HepG2 (cell line): Measurements from ENCODE around the gene PFKFB2. TPM values are rescaled to one million over a fixed set of nuclear protein-coding genes. Genes with fewer than 3 reads are reported as not detected.
A peak's percentile ranks its signal among the peaks of the same experiment; 100 is the strongest.

Experiments
- ATF7-NPFF ChIP-seq: sonication (generic); formaldehyde crosslinking; IDR thresholded peaks from 2 replicates; pipeline ENCODE4 v1.8.1; 2023; ENCODE audit warnings: mild to moderate bottlenecking, low read depth, missing genetic modification reagents, moderate library complexity
- MED8 ChIP-seq: sonication (generic); formaldehyde crosslinking; IDR thresholded peaks from 2 replicates; pipeline ENCODE4 v1.8.1; 2023; ENCODE audit warnings: mild to moderate bottlenecking, missing genetic modification reagents; ENCODE audit not compliant: insufficient replicate concordance
- NRL ChIP-seq: sonication (generic); formaldehyde crosslinking; IDR thresholded peaks from 2 replicates; pipeline ENCODE4 v1.5.0; 2020; ENCODE audit warnings: missing genetic modification reagents, mild to moderate bottlenecking, moderate library complexity, borderline replicate concordance
- PHF20 ChIP-seq: sonication (generic); formaldehyde crosslinking; IDR thresholded peaks from 2 replicates; pipeline ENCODE4 v1.5.0; 2020; ENCODE audit warnings: mild to moderate bottlenecking, missing genetic modification reagents
- REL ChIP-seq: sonication (generic); formaldehyde crosslinking; conservative IDR thresholded peaks from 2 replicates; pipeline ENCODE4 v1.8.0; 2022; ENCODE audit warnings: mild to moderate bottlenecking, missing genetic modification reagents, moderate library complexity
- SRSF4 ChIP-seq: fragments of 200-400 bp; formaldehyde crosslinking; IDR thresholded peaks from one replicate; pipeline ENCODE4 v1.6.1; 2018; ENCODE audit warnings: mild to moderate bottlenecking, low read depth, low read length, moderate library complexity; ENCODE audit not compliant: poor library complexity, severe bottlenecking
- THAP11 ChIP-seq: IDR thresholded peaks from 2 replicates; pipeline ENCODE4 v1.6.1; 2016; ENCODE audit warnings: missing biosample characterization, missing genetic modification reagents
- ZFP36L2 ChIP-seq: sonication (generic); formaldehyde crosslinking; IDR thresholded peaks from 2 replicates; pipeline ENCODE4 v1.4.0; 2020; ENCODE audit warnings: missing genetic modification reagents
- polyA plus RNA-seq, 8 experiments: library from polyadenylated mRNA; depleted of rRNA in 3 of 8; stranded (reverse) in 7 of 8; unstranded in 1 of 8; fragments of >200 nt; fragmentation: Illumina TruSeq in 4 of 8; extraction: Trizol in 4 of 8; gene quantifications; 2 replicates each; pipeline versions ENCODE4 v1.2.1 to v1.2.3, GENCODE V29; 2011 to 2016; ENCODE audit warnings: low read depth in 4 of 8, missing spikeins in 1 of 8, mixed read lengths in 1 of 8; ENCODE audit not compliant: insufficient read depth in 1 of 8
- total RNA-seq, 5 experiments: library from RNA; depleted of rRNA; stranded (reverse); fragments of >200 nt; fragmentation: Illumina TruSeq; extraction: Trizol; gene quantifications; 2 replicates each; pipeline ENCODE4 v1.2.3, GENCODE V29; 2016; ENCODE audit warnings: low read depth in 1 of 5
- TF ChIP-seq, protein P1 (sequence below), 2 experiments: sonication (generic) in 1 of 2; formaldehyde crosslinking in 1 of 2; IDR thresholded peaks; 2 replicates each; pipeline versions ENCODE4 v1.4.0 to v1.6.1; 2018 to 2020; ENCODE audit warnings: missing genetic modification reagents in 2 of 2, borderline replicate concordance in 1 of 2, low read depth in 1 of 2, mild to moderate bottlenecking in 1 of 2, missing biosample characterization in 1 of 2
- TF ChIP-seq, protein P2 (sequence below), 2 experiments: sonication (generic) in 1 of 2; formaldehyde crosslinking in 1 of 2; IDR thresholded peaks; 2 replicates each; pipeline versions ENCODE4 v1.6.1 to v1.9.0; 2014 to 2022; ENCODE audit warnings: antibody characterized with exemption in 1 of 2, borderline replicate concordance in 1 of 2, inconsistent platforms in 1 of 2, low read depth in 1 of 2, missing genetic modification reagents in 1 of 2
- TF ChIP-seq, protein P3 (sequence below): sonication (generic); formaldehyde crosslinking; conservative IDR thresholded peaks from 2 replicates; pipeline ENCODE4 v1.4.0; 2020; ENCODE audit warnings: mild to moderate bottlenecking, missing genetic modification reagents, moderate library complexity
- TF ChIP-seq, protein P4 (sequence below): sonication (generic); formaldehyde crosslinking; IDR thresholded peaks from 2 replicates; pipeline ENCODE4 v1.8.1; 2023; ENCODE audit warnings: mild to moderate bottlenecking, missing genetic modification reagents
- TF ChIP-seq, protein P5 (sequence below): sonication (generic); formaldehyde crosslinking; IDR thresholded peaks from 2 replicates; pipeline ENCODE4 v1.8.1; 2023; ENCODE audit warnings: missing genetic modification reagents, mild to moderate bottlenecking, borderline replicate concordance

PFKFB2 gene
- total and polyA plus RNA-seq, 2 of the 13 experiments (the other 11 are each of a cell fraction or from before 2014, with no cell fraction given) = 4.6 to 10.6 TPM

DNA sequence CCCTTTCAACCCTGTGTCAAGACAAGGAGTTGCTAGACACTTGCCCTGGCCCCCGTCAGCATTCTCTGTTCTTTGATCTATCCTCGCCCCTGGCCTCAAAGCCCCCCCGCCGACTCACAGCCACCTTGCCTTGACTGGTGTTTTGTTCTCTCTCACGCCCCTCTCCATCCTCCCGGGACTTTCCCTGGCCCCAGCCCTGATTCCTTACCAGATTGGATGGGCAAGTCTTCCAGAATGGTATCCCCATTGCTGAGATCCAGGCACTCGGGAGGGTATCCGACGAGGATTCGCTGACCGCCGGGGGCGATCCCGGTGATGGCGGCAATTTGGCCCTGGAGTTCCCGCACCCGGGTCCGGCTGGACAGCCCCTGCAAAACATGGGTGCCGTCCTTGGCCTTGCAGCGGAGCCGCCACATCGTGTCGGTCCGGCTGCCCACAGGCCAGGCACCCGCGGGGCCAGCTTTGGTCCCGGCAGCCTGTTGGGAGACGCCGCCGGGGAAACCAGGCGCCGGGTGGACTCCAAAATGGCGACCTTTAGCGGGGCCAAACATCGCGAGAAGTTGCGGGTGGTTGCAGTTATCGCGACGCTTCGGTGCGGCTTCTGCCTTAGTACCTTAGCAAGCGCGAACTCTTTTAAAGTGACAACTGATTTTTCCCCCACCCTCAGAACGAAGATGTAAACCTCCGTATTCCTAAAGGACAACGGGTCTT is 2.4 kb upstream of the PFKFB2 start (continued):
- peak; percentile 86 for TF ChIP-seq THAP11 (CRISPR knock-in tag)
- TF ChIP-seq, protein P1, sequence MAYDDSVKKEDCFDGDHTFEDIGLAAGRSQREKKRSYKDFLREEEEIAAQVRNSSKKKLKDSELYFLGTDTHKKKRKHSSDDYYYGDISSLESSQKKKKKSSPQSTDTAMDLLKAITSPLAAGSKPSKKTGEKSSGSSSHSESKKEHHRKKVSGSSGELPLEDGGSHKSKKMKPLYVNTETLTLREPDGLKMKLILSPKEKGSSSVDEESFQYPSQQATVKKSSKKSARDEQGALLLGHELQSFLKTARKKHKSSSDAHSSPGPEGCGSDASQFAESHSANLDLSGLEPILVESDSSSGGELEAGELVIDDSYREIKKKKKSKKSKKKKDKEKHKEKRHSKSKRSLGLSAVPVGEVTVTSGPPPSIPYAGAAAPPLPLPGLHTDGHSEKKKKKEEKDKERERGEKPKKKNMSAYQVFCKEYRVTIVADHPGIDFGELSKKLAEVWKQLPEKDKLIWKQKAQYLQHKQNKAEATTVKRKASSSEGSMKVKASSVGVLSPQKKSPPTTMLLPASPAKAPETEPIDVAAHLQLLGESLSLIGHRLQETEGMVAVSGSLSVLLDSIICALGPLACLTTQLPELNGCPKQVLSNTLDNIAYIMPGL (CRISPR knock-in tag; IDR thresholded peaks at IDR 0.05; ENCODE audit: borderline replicate concordance in 1 of 2, low read depth in 1 of 2) = peak; percentile 62 to 88
- TF ChIP-seq, protein P2, sequence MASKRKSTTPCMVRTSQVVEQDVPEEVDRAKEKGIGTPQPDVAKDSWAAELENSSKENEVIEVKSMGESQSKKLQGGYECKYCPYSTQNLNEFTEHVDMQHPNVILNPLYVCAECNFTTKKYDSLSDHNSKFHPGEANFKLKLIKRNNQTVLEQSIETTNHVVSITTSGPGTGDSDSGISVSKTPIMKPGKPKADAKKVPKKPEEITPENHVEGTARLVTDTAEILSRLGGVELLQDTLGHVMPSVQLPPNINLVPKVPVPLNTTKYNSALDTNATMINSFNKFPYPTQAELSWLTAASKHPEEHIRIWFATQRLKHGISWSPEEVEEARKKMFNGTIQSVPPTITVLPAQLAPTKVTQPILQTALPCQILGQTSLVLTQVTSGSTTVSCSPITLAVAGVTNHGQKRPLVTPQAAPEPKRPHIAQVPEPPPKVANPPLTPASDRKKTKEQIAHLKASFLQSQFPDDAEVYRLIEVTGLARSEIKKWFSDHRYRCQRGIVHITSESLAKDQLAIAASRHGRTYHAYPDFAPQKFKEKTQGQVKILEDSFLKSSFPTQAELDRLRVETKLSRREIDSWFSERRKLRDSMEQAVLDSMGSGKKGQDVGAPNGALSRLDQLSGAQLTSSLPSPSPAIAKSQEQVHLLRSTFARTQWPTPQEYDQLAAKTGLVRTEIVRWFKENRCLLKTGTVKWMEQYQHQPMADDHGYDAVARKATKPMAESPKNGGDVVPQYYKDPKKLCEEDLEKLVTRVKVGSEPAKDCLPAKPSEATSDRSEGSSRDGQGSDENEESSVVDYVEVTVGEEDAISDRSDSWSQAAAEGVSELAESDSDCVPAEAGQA (IDR thresholded peaks at IDR 0.05; ENCODE audit: low read depth) = peak; percentile 69
- TF ChIP-seq, protein P2 (CRISPR knock-in tag; IDR thresholded peaks at IDR 0.05; ENCODE audit: borderline replicate concordance) = peak; percentile 31; the same call in 1 of the 2 replicates
- peak; percentile 90; the same call in 1 of the 2 replicates for TF ChIP-seq NRL (CRISPR knock-in tag)
- TF ChIP-seq SRSF4 = no peak
- TF ChIP-seq ATF7-NPFF = peak; percentile 48; the same call in 1 of the 2 replicates
- TF ChIP-seq MED8 = peak; percentile 42
- no peak for TF ChIP-seq ZFP36L2 (CRISPR knock-in tag)
- TF ChIP-seq, protein P3, sequence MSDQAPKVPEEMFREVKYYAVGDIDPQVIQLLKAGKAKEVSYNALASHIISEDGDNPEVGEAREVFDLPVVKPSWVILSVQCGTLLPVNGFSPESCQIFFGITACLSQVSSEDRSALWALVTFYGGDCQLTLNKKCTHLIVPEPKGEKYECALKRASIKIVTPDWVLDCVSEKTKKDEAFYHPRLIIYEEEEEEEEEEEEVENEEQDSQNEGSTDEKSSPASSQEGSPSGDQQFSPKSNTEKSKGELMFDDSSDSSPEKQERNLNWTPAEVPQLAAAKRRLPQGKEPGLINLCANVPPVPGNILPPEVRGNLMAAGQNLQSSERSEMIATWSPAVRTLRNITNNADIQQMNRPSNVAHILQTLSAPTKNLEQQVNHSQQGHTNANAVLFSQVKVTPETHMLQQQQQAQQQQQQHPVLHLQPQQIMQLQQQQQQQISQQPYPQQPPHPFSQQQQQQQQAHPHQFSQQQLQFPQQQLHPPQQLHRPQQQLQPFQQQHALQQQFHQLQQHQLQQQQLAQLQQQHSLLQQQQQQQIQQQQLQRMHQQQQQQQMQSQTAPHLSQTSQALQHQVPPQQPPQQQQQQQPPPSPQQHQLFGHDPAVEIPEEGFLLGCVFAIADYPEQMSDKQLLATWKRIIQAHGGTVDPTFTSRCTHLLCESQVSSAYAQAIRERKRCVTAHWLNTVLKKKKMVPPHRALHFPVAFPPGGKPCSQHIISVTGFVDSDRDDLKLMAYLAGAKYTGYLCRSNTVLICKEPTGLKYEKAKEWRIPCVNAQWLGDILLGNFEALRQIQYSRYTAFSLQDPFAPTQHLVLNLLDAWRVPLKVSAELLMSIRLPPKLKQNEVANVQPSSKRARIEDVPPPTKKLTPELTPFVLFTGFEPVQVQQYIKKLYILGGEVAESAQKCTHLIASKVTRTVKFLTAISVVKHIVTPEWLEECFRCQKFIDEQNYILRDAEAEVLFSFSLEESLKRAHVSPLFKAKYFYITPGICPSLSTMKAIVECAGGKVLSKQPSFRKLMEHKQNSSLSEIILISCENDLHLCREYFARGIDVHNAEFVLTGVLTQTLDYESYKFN (CRISPR knock-in tag) = no peak
- no peak for TF ChIP-seq REL (CRISPR knock-in tag)
- TF ChIP-seq, protein P4, sequence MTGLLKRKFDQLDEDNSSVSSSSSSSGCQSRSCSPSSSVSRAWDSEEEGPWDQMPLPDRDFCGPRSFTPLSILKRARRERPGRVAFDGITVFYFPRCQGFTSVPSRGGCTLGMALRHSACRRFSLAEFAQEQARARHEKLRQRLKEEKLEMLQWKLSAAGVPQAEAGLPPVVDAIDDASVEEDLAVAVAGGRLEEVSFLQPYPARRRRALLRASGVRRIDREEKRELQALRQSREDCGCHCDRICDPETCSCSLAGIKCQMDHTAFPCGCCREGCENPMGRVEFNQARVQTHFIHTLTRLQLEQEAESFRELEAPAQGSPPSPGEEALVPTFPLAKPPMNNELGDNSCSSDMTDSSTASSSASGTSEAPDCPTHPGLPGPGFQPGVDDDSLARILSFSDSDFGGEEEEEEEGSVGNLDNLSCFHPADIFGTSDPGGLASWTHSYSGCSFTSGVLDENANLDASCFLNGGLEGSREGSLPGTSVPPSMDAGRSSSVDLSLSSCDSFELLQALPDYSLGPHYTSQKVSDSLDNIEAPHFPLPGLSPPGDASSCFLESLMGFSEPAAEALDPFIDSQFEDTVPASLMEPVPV (CRISPR knock-in tag) = peak; percentile 69; the same call in 1 of the 2 replicates
- peak; percentile 69 for TF ChIP-seq PHF20
- TF ChIP-seq, protein P5, sequence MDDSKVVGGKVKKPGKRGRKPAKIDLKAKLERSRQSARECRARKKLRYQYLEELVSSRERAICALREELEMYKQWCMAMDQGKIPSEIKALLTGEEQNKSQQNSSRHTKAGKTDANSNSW (CRISPR knock-in tag) = no peak
